NCI-H510A (cell line): ENCODE results near the gene ALDH1A2.
"Not testable (repeated sequence)": the region's sequence is repeated elsewhere in the genome, so short reads cannot be mapped to it uniquely, and the experiment has no call there.

Experiments used
- DNase-seq: peaks from one replicate; lab custom pipeline; 2025; lab: John Stamatoyannopoulos, UW

Gene ALDH1A2

GRCh38 chr15:58065445-58066041 is at the start of gene ALDH1A2:
Gene ALDH1A2, minus strand, starts transcription at chr15:58065711. Its CDS starts 61 bp downstream, at chr15:58065650.
- DNase-seq, result no peak

- no peak for DNase-seq
Observed at GRCh38 chr15:58114812-58115211, 49.3 kb upstream of the ALDH1A2 start.

GRCh38 chr15:58114388-58114787 is 48.9 kb upstream of the ALDH1A2 start:
- DNase-seq, result no peak

DNA sequence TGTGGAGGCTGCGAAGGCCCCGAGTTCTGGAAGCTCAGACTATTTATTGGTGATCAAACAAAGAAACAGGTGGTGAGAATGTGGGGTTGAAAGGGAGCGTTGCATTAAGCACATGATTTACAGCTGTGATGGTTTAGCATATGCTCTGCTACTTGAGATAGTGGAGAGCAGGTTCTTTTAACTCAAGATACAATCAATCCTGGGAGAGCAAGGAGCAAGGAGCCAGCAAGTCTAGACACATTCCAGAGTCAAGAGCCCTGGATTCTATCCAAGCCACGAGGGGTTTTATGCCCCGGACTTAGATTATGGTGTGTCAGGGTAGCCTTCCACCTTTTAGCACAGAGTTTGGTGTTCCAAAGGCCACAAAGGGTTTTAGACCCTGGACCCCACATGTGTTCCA is 47.8 kb upstream of the ALDH1A2 start:
- DNase-seq, result not testable (repeated sequence)

GRCh38 chr15:58111718-58112104 is 46.2 kb upstream of the ALDH1A2 start:
- DNase-seq, result no peak

DNA sequence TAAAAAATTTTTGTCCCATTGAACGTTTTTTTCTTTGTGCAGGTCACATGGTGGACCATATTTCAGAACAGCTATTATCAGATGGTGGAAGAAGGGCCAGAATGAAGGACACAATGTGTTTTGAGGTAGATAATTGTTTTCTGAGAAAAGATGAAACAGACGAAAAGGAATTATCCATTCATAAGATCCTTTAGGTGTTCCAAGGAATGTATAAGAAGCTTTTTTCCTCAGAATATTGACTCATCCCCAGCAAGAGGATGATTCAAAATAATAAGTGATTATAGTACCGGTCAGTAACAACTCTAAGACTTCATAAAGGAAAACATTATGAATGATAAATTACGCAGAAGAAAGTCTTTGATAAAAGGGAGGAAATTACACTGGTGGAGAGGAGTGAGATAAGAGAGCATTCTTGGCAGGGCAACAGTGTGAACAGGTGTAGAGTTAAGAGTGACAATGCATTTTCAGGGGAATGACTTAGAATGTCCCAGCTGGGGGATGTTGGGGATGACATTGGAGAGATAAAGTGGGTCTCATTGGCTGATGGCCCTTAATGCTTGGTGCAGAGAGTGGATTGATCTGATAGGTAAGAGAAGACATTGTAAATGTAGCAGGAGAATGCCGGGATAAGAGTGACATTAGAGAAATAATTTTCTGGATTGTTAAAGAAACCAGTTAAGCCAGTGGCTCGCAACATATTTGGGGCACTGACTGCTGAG is 45.6 kb upstream of the ALDH1A2 start:
- no peak for DNase-seq

DNA sequence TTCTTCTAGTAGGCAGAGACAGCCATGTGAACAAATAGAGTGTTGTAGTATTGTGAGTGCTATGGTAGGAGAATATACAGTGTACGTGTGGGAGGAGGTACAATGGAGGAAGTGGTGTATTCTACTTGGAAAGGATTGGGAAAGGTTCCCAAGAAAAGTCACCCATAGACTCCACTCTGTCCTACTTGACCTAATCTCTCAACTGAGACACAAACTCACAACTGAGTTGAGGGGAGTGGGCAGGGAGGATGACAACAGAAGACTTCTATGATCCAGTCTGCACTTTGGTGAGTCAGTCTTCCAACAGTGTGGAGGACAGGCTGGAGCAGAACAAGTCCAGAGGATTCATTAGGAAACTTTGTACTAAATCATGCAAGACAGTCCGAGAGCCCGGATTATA is 43.9 kb upstream of the ALDH1A2 start:
- no peak for DNase-seq

- DNase-seq, result no peak
Observed at GRCh38 chr15:58108117-58108516, 42.6 kb upstream of the ALDH1A2 start.

- DNase-seq, result no peak
Observed at GRCh38 chr15:58103482-58103881, 38.0 kb upstream of the ALDH1A2 start.

DNA sequence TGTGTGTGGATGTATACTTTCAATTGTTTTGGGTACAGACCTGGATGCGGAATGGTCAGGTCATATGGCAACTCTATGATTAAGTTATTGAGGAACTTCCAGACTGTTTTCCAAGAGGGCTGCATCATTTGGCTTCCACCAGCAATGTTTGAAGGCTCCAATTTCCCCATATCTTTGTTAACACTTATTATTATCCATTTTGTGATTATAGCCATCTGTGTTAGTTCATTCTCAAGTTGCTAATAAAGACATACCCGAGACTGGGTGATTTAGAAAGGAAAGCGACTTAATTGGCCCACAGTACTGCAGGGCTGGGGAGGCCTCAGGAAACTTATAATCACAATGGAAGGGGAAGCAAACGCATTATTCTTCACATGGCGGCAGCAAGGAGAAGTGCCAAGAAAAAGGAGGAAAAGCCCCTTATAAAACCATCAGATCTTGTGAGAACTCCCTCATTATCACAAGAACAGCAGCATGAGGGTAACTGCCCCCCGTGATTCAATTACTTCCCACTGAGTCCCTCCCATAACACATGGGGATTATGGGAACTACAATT is 31.1 kb upstream of the ALDH1A2 start:
- DNase-seq, result no peak

DNA sequence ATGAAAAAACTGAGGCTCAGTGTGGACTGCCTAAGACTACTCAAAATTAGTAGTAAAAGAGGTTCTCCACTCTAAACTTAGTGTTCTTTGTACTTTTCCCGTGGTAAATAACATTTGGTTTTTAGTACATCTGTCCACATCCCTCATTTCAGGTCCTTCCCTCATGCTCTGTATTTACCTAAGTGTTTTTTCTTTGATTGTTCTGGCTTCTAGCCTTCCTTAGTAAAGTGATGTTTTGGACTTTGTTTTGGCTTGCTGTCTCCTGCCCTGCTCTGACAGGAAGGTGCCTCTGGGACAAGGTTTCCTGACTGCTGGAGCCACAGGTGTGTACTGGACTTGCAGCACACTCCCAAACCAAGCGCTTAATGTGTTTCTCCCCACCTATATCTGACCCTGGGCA is 29.9 kb upstream of the ALDH1A2 start:
- no peak for DNase-seq

DNA sequence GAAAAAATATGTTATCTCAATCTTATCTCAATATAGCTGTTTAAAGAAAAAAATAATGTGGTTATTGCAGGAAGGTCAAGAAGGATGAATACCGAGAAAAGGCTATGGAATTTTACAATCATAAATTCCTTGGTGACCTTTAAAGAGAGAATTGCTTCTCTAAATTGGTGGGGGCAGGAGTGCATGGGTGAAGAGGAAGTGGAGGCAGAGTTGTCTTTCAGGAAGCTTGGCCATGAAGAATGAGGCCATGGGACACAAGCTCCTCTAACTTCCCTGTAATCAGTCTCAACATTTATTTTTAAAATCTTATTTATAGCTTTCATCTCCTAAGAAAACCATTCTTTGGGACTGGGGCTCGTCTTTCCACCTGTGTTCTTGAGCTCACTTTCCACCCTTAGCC is 22.4 kb upstream of the ALDH1A2 start:
- DNase-seq, result no peak

GRCh38 chr15:58086491-58086890 is 21.0 kb upstream of the ALDH1A2 start:
- DNase-seq, result no peak

DNA sequence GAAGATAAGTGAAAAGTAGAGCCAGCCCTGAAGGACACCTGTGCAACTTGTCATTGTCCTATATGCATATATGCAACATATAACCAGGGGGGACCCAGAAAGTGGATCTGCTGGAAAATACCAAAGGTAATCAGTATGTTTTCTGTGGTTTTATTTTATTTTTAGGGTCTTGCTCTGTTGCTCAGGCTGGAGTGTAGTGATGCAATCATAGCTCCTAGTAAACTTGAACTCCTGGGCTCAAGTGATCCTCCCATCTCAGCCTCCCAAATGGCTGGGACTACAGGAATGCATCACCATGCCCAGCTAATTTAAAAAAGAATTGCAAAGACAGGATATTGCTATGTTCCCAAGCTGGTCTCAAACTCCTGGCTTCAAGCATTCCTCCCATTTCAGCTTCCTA is 18.0 kb upstream of the ALDH1A2 start:
- no peak for DNase-seq

GRCh38 chr15:58081891-58082290 is 16.4 kb upstream of the ALDH1A2 start:
- DNase-seq, result no peak

- DNase-seq, result no peak
Observed at GRCh38 chr15:58081456-58081855, 15.9 kb upstream of the ALDH1A2 start.

GRCh38 chr15:58080959-58081358 is 15.4 kb upstream of the ALDH1A2 start:
- DNase-seq, result not testable (repeated sequence)

DNA sequence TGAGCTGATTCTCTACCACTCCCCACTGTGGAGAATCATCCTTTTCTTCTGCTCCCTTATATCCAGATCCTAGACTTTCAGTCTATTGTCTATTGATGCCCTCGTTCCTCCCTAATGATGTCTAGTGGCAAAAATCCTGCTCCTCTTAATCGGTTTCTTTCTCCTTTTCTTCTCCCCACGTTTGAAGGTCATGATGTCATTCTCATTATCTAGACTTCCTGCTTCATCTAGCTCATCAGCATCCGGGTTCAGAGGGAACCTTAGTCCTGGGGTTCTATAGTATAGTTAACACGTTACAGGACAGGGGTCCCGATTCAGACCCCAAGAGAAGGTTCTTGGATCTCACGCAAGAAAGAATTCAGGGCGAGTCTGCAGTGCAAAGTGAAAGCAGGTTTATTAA is 14.9 kb upstream of the ALDH1A2 start:
- DNase-seq, result no peak

- no peak for DNase-seq
Observed at GRCh38 chr15:58078591-58078990, 13.1 kb upstream of the ALDH1A2 start.

- DNase-seq, result no peak
Observed at GRCh38 chr15:58077427-58077826, 11.9 kb upstream of the ALDH1A2 start.

DNA sequence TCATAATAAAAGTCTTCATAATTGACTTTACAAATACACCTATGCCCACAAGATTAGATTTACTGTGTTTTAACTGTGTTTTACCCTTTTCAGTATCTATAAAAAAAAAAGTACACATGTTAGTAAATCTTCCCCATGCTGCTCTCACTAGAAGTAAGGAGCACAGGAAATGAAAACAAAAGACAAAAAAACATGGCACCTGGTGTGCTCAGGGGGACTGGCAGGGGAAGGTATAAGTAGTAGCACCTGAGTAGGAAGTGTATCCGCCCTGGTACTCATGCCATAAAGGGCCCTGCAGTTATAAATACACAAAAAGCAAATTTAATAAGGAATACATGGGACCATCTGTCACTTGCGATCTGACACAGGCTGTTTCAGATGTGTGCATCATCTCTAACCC is 8.9 kb upstream of the ALDH1A2 start:
- no peak for DNase-seq

- no peak for DNase-seq
Observed at GRCh38 chr15:58070801-58071418, 5.4 kb upstream of the ALDH1A2 start.

DNA sequence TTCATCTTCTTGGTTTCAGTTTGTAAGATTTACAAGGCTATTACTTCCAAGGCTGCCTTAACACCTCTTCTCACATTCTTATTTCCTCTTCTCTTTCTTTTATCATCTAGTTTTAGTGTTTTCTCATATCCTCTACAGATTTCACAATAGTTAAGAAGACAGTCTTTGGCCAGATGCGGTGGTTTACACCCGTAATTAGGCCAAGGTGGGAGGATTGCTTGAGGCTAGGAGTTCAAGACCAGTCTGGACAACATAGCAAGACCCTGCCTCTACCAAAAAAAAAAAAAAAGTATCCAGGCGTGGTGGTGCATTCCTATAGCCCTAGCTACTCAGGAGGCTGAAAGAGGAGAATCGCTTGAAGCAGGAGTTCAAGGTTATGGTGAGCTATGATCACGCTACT is 3.5 kb upstream of the ALDH1A2 start:
- DNase-seq, result no peak
